ENCODE data around the gene PA2G4.

DNA sequence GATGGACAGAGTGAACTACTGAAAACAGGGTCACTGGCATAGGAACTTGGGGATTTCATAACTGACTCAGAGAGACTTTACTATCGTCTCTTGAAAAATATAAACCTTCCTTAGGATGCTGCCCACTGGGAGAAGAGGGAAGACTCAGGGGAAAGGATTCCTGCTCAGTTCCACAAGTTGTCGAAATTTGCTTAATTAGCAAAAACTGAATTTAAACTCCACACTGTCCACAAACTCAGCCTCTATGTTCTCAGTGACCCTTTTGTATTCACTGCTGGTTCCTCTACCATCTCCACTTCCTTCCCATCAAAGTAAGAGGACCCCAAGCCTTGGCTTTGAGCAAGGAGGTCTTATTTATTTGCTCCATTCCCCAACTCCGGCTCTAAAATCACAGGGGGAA, 40.9 kb downstream of the PA2G4 start:
- TF ChIP-seq POLR2A (IDR thresholded peaks at IDR 0.05; ENCODE audit: low read depth, low read length), result no peak
- TF ChIP-seq CTCF (IDR thresholded peaks at IDR 0.05; ENCODE audit: extremely low read depth in 1 of 2, insufficient read depth in 1 of 2, low read depth in 1 of 2, low read length in 2 of 2), result no peak
- no peak for TF ChIP-seq MAX (IDR thresholded peaks at IDR 0.05; ENCODE audit: insufficient read depth, insufficient read length)
